ENCODE data around the gene FNBP1.
"Not testable (repeated sequence)": the region's sequence is repeated elsewhere in the genome, so short reads cannot be mapped to it uniquely, and the experiment has no call there.

The FNBP1 gene

GRCh38 chr9:129989362-129989708, 53.7 kb downstream of the FNBP1 start:
- TF ChIP-seq CTCF (conservative IDR thresholded peaks at IDR 0.05; ENCODE audit: low read depth): no peak
- ChIA-PET CTCF (interaction anchor here (1.4 kb wide), 1 partner anchor 20 kb away, joined by 4 read pairs; no protein-coding TSS in a partner anchor), POLR2A (ENCODE audit: low non-redundant PET) (no interaction called here)
- no peak for DNase-seq (ENCODE audit: low spot score)
- H3K27ac ChIP-seq: no peak overlapping the region

- no peak for DNase-seq (ENCODE audit: low spot score)
- POLR2A ChIA-PET (ENCODE audit: low non-redundant PET): no interaction called here
- no peak for TF ChIP-seq CTCF (conservative IDR thresholded peaks at IDR 0.05; ENCODE audit: low read depth)
- CTCF ChIA-PET: interaction anchor here (1.4 kb wide), 1 partner anchor 20 kb away, joined by 4 read pairs; no protein-coding TSS in a partner anchor
- no peak overlapping the region for H3K27ac ChIP-seq
Observed at GRCh38 chr9:129988607-129989361, 54.2 kb downstream of the FNBP1 start.

GRCh38 chr9:129987941-129988340, 55.0 kb downstream of the FNBP1 start:
- POLR2A ChIA-PET (ENCODE audit: low non-redundant PET): no interaction called here
- CTCF ChIA-PET: interaction anchor here (0.5 to 1.0 kb wide), 2 partner anchors 66 to 173 kb away, joined by 3 to 7 read pairs; partner anchors contain the start of gene GPR107
- no peak overlapping the region for H3K27ac ChIP-seq
- TF ChIP-seq CTCF (conservative IDR thresholded peaks at IDR 0.05; ENCODE audit: low read depth): no peak
- DNase-seq (ENCODE audit: low spot score): no peak

GRCh38 chr9:129987047-129987446, 55.9 kb downstream of the FNBP1 start:
- H3K27ac ChIP-seq: no peak overlapping the region
- ChIA-PET POLR2A (ENCODE audit: low non-redundant PET) (no interaction called here), CTCF (no interaction called here)
- TF ChIP-seq CTCF (conservative IDR thresholded peaks at IDR 0.05; ENCODE audit: low read depth): no peak
- DNase-seq (ENCODE audit: low spot score): no peak

GRCh38 chr9:129984589-129984988, 58.4 kb downstream of the FNBP1 start:
- CTCF ChIA-PET; H3K27ac ChIP-seq; POLR2A ChIA-PET (ENCODE audit: low non-redundant PET); DNase-seq (ENCODE audit: low spot score): not testable (repeated sequence)

GRCh38 chr9:129983891-129984290, 59.1 kb downstream of the FNBP1 start:
- POLR2A ChIA-PET (ENCODE audit: low non-redundant PET): no interaction called here
- peak overlapping the region; percentile 18; the same call in 1 of the 2 replicates for H3K27ac ChIP-seq
- CTCF ChIA-PET: no interaction called here
- no peak for DNase-seq (ENCODE audit: low spot score)
- no peak for TF ChIP-seq CTCF (conservative IDR thresholded peaks at IDR 0.05; ENCODE audit: low read depth)

- DNase-seq (ENCODE audit: low spot score): no peak
- no peak overlapping the region for H3K27ac ChIP-seq
- no peak for TF ChIP-seq CTCF (conservative IDR thresholded peaks at IDR 0.05; ENCODE audit: low read depth)
- CTCF ChIA-PET: no interaction called here
- POLR2A ChIA-PET (ENCODE audit: low non-redundant PET): no interaction called here
Observed at GRCh38 chr9:129981180-129981907, 61.6 kb downstream of the FNBP1 start.

- POLR2A ChIA-PET (ENCODE audit: low non-redundant PET); CTCF ChIA-PET; H3K27ac ChIP-seq; DNase-seq (ENCODE audit: low spot score): not testable (repeated sequence)
Observed at GRCh38 chr9:129980224-129980623, 62.8 kb downstream of the FNBP1 start.

All from RWPE1 (cell line).